ENCODE measurements around the gene ABCA5.

- no peak for TF ChIP-seq CTCF (IDR thresholded peaks at IDR 0.05; ENCODE audit: low read depth, low read length)
- no peak for TF ChIP-seq MAX (IDR thresholded peaks at IDR 0.05; ENCODE audit: low read depth, low read length)
Observed at GRCh38 chr17:69335058-69335457, 8.1 kb upstream of the ABCA5 start.
